IMR-90 (cell line): ENCODE results near the gene OR8D1. TPM values are rescaled to one million over a fixed set of nuclear protein-coding genes. Genes with fewer than 3 reads are reported as not detected.

Experiments used
- ATAC-seq: fragments of 200-7000 bp; cut with Tn5 transposase; 2 replicates; pipeline ENCODE4 v1.9.1; 2020; ENCODE audit warnings: low read depth, mild to moderate bottlenecking, moderate library complexity
- BruUV-seq: library from RNA; stranded (reverse); fragments of 400-500 nt; replicated peaks from 2 replicates; lab custom pipeline; 2021; lab: Mats Ljungman, UMichigan
- CTCF ChIA-PET: fragments of 300-600 bp; formaldehyde crosslinking; extraction: SDS; loops from one replicate; lab custom pipeline; 2021; ENCODE audit warnings: antibody characterized with exemption; lab: Yijun Ruan, JAX
- POLR2A ChIA-PET: fragments of 300-600 bp; sonication (Branson Sonifier 250); formaldehyde crosslinking; loops from one replicate; lab custom pipeline; 2022; ENCODE audit warnings: antibody characterized with exemption; ENCODE audit not compliant: unreplicated experiment; lab: Charles Lee
- DNase-seq: peaks from one replicate; pipeline ENCODE4 v3.0.0; 2013
- H2AFZ ChIP-seq: replicated peaks from 2 replicates; pipeline ENCODE3; 2013; ENCODE audit warnings: low read length, mild to moderate bottlenecking; ENCODE audit not compliant: poor library complexity
- H2AK5ac ChIP-seq: 2 replicates; pipeline ENCODE4 v1.6.1; 2013; ENCODE audit warnings: low read depth, low read length, inconsistent platforms
- H2AK9ac ChIP-seq: replicated peaks from 2 replicates; pipeline ENCODE3; 2013; ENCODE audit warnings: mild to moderate bottlenecking, low read depth, low read length, moderate library complexity; ENCODE audit not compliant: poor library complexity
- H2BK120ac ChIP-seq: 2 replicates; pipeline ENCODE4 v1.6.1; 2013; ENCODE audit warnings: low read depth, low read length, inconsistent platforms
- H2BK15ac ChIP-seq: 3 replicates; pipeline ENCODE4 v1.6.1; 2013; ENCODE audit warnings: low read depth, low read length, inconsistent platforms
- H2BK20ac ChIP-seq: 2 replicates; pipeline ENCODE4 v1.6.1; 2013; ENCODE audit warnings: low read depth, mild to moderate bottlenecking, inconsistent platforms, low read length, moderate library complexity
- H2BK5ac ChIP-seq: 2 replicates; pipeline ENCODE4 v1.6.1; 2013; ENCODE audit warnings: mild to moderate bottlenecking, low read depth, low read length, inconsistent platforms; ENCODE audit not compliant: poor library complexity, severe bottlenecking
- H3K14ac ChIP-seq: replicated peaks from 2 replicates; pipeline ENCODE4 v1.6.1; 2013; ENCODE audit warnings: low read depth, low read length, inconsistent platforms
- H3K18ac ChIP-seq: 2 replicates; pipeline ENCODE4 v1.6.1; 2013; ENCODE audit warnings: low read depth, low read length, control low read depth
- H3K23ac ChIP-seq: 2 replicates; pipeline ENCODE4 v1.6.1; 2013; ENCODE audit warnings: low read depth, low read length, inconsistent platforms
- H3K27ac ChIP-seq: 2 replicates; pipeline ENCODE4 v1.5.1; 2013; ENCODE audit warnings: mild to moderate bottlenecking, control low read depth, low read length; ENCODE audit not compliant: insufficient read depth
- H3K27me3 ChIP-seq: 2 replicates; pipeline ENCODE4 v1.6.1; 2013; ENCODE audit warnings: low read length; ENCODE audit not compliant: control insufficient read depth, insufficient read depth
- H3K36me3 ChIP-seq: 2 replicates; pipeline ENCODE4 v1.6.1; 2013; ENCODE audit warnings: low read length, mixed read lengths; ENCODE audit not compliant: control insufficient read depth, insufficient read depth
- H3K4ac ChIP-seq: 2 replicates; pipeline ENCODE4 v1.6.1; 2013; ENCODE audit warnings: low read depth, low read length, inconsistent platforms
- H3K4me1 ChIP-seq: 2 replicates; pipeline ENCODE4 v1.6.1; 2013; ENCODE audit warnings: low read length, mixed read lengths; ENCODE audit not compliant: control insufficient read depth, insufficient read depth
- H3K4me2 ChIP-seq: 2 replicates; pipeline ENCODE4 v1.6.1; 2013; ENCODE audit warnings: low read depth, mild to moderate bottlenecking, control low read depth, low read length, moderate library complexity
- H3K4me3 ChIP-seq: 2 replicates; pipeline ENCODE4 v1.5.1; 2013; ENCODE audit warnings: low read depth, mild to moderate bottlenecking, control low read depth, low read length, moderate library complexity; ENCODE audit not compliant: insufficient read depth
- H3K56ac ChIP-seq: 2 replicates; pipeline ENCODE4 v1.6.1; 2013; ENCODE audit warnings: low read length, inconsistent platforms; ENCODE audit not compliant: insufficient read depth; ENCODE audit errors: extremely low read depth
- H3K79me1 ChIP-seq, 2 experiments: 2 replicates each; pipeline ENCODE4 v1.6.1; 2013; ENCODE audit warnings: low read length in 2 of 2, inconsistent platforms in 1 of 2, low read depth in 1 of 2
- H3K9ac ChIP-seq: 2 replicates; pipeline ENCODE4 v1.6.1; 2013; ENCODE audit warnings: low read depth, low read length, control low read depth
- H3K9me1 ChIP-seq: 2 replicates; pipeline ENCODE4 v1.6.1; 2013; ENCODE audit warnings: low read length, inconsistent platforms; ENCODE audit not compliant: insufficient read depth
- H3K9me3 ChIP-seq: 2 replicates; pipeline ENCODE4 v1.6.1; 2013; ENCODE audit warnings: low read length; ENCODE audit not compliant: control insufficient read depth, insufficient read depth
- H4K20me1 ChIP-seq: 2 replicates; pipeline ENCODE4 v1.6.1; 2013; ENCODE audit warnings: low read length, inconsistent platforms; ENCODE audit not compliant: insufficient read depth
- H4K5ac ChIP-seq: 2 replicates; pipeline ENCODE4 v1.6.1; 2013; ENCODE audit warnings: mild to moderate bottlenecking, low read depth, low read length, control low read depth
- H4K8ac ChIP-seq, 2 experiments: 2 replicates each; pipeline ENCODE4 v1.6.1; 2013; ENCODE audit warnings: low read depth in 2 of 2, low read length in 2 of 2, control low read depth in 1 of 2, inconsistent platforms in 1 of 2
- H4K91ac ChIP-seq: 2 replicates; pipeline ENCODE4 v1.6.1; 2013; ENCODE audit warnings: low read depth, low read length, inconsistent platforms; ENCODE audit not compliant: insufficient read depth
- BHLHE40 ChIP-seq: fragments of 150-350 bp; IDR thresholded peaks from 2 replicates; pipeline ENCODE4 v1.6.1; 2016; ENCODE audit warnings: mild to moderate bottlenecking, low read depth, low read length
- CHD1 ChIP-seq: IDR thresholded peaks from 2 replicates; pipeline ENCODE4 v1.6.1; 2012; ENCODE audit warnings: low read depth, low read length, improper control_type of control experiment
- CTCF ChIP-seq: conservative IDR thresholded peaks from 2 replicates; pipeline ENCODE4 v1.5.1; 2012; ENCODE audit warnings: mild to moderate bottlenecking, low read depth, low read length, improper control_type of control experiment
- MAFK ChIP-seq: IDR thresholded peaks from 2 replicates; pipeline ENCODE4 v1.6.1; 2012; ENCODE audit warnings: low read depth, low read length, improper control_type of control experiment
- MAZ ChIP-seq: IDR thresholded peaks from 2 replicates; pipeline ENCODE4 v1.6.1; 2012; ENCODE audit warnings: low read depth, mild to moderate bottlenecking, low read length, improper control_type of control experiment, moderate library complexity, borderline replicate concordance
- MXI1 ChIP-seq: IDR thresholded peaks from 2 replicates; pipeline ENCODE4 v1.6.1; 2012; ENCODE audit warnings: low read depth, mild to moderate bottlenecking, low read length, moderate library complexity, borderline replicate concordance
- POLR2A ChIP-seq: IDR thresholded peaks from 2 replicates; pipeline ENCODE4 v1.6.1; 2012; ENCODE audit warnings: mild to moderate bottlenecking, low read depth, low read length
- RAD21 ChIP-seq: IDR thresholded peaks from 2 replicates; pipeline ENCODE4 v1.6.1; 2012; ENCODE audit warnings: low read length, improper control_type of control experiment
- RCOR1 ChIP-seq: IDR thresholded peaks from 2 replicates; pipeline ENCODE4 v1.6.1; 2012; ENCODE audit warnings: mild to moderate bottlenecking, low read length, improper control_type of control experiment; ENCODE audit not compliant: insufficient replicate concordance
- RFX5 ChIP-seq: IDR thresholded peaks from 2 replicates; pipeline ENCODE4 v1.8.0; 2012; ENCODE audit warnings: low read depth, mild to moderate bottlenecking, low read length, moderate library complexity
- SMC3 ChIP-seq: fragments of 150-350 bp; IDR thresholded peaks from 2 replicates; pipeline ENCODE4 v1.6.1; 2016; ENCODE audit warnings: low read depth, mild to moderate bottlenecking, antibody characterized with exemption, low read length, moderate library complexity
- WGBS, 2 experiments: methylation state at CpG; one replicate each; pipeline versions ENCODE4 v1.1.5 to v1.1.7; 2013; ENCODE audit warnings: missing lambda C conversion rate in 2 of 2; ENCODE audit not compliant: insufficient read length in 1 of 2; ENCODE audit errors: extremely low coverage in 2 of 2; 5-methylcytosine and 5-hydroxymethylcytosine counted together
- dilution Hi-C: fragments of 300-500 bp; cut with HindIII; formaldehyde crosslinking; loops from one replicate; pipeline ENCODE4 v1.14.3; 2018; ENCODE audit warnings: low sequenced_read_pairs; ENCODE audit not compliant: unreplicated experiment
- in situ Hi-C: fragments of 300-500 bp; cut with MboI; formaldehyde crosslinking; loops from 3 replicates; pipeline ENCODE4 v1.14.3; 2019; ENCODE audit warnings: low sequenced_read_pairs, inconsistent platforms, mixed read lengths
- intact Hi-C: fragments of 100-400 bp; cut with micrococcal nuclease; formaldehyde crosslinking; loops from 2 replicates; pipeline ENCODE4 v1.10.0; 2022
- polyA plus RNA-seq, 3 experiments: library from polyadenylated mRNA; depleted of rRNA; stranded (reverse); fragments of >200 nt; gene quantifications; 2 replicates each; pipeline ENCODE4 v1.2.3, GENCODE V29; 2012; ENCODE audit warnings: low replicate concordance in 1 of 3
- total RNA-seq: library from RNA; depleted of rRNA; stranded (reverse); fragments of >200 nt; gene quantifications from 2 replicates; pipeline ENCODE4 v1.2.3, GENCODE V29; 2012

OR8D1 gene
- total and polyA plus RNA-seq, 2 of the 4 experiments (the other 2 are of a cell fraction), result not detected

GRCh38 chr11:124311269-124311668 lies 2.5 kb downstream of the OR8D1 start:
- dilution Hi-C loops (no loop called here), intact Hi-C loops (no loop called here), in situ Hi-C loops (loop anchor here (10.0 kb wide), 1 partner anchor 236 kb away; no protein-coding TSS in a partner anchor)
- no peak for DNase-seq
- peak overlapping the region; percentile 32; the same call in 1 of the 2 replicates for H2BK120ac ChIP-seq
- H4K8ac ChIP-seq, result peak overlapping the region in 1 of 2 experiments; percentile 12; a peak in 1 of 4 replicates
- H3K27me3 ChIP-seq, result no peaks in the 10 kb centered on the region
- peak overlapping the region; percentile 37 for H4K91ac ChIP-seq
- peak overlapping the region; percentile 26; the same call in 1 of the 2 replicates for H2AK5ac ChIP-seq
- no peaks in the 10 kb centered on the region for H4K20me1 ChIP-seq
- H4K5ac ChIP-seq, result no peak overlapping the region
- no peaks in the 10 kb centered on the region for H3K36me3 ChIP-seq
- H3K4me2 ChIP-seq, result no peak overlapping the region
- peak overlapping the region; percentile 19; the same call in 1 of the 2 replicates for H3K4ac ChIP-seq
- ChIA-PET CTCF (no interaction called here), POLR2A (no interaction called here)
- no peak overlapping the region for H3K56ac ChIP-seq
- peak overlapping the region; percentile 11; the same call in 1 of the 2 replicates for H3K18ac ChIP-seq
- no peaks in the 10 kb centered on the region for H3K9me3 ChIP-seq
- H3K23ac ChIP-seq, result no peak overlapping the region
- no peaks in the 10 kb centered on the region for H3K9me1 ChIP-seq
- no CpG with 5 or more reads among the region's 5 CpGs for WGBS, 2 experiments
- no peak overlapping the region for H2BK5ac ChIP-seq
- H3K4me3 ChIP-seq, result no peak overlapping the region
- no TSS peak for BruUV-seq
- no peaks in the 10 kb centered on the region for H3K79me1 ChIP-seq
- H2BK15ac ChIP-seq, result peak overlapping the region; percentile 76; the same call in 2 of the 3 replicates
- peaks cover 2% of the 10 kb centered on the region; the same call in 1 of the 2 replicates for H3K4me1 ChIP-seq
- H2AFZ ChIP-seq, result no peak overlapping the region
- H3K9ac ChIP-seq, result no peak overlapping the region
- H2AK9ac ChIP-seq, result no peak overlapping the region
- no peak overlapping the region for H3K27ac ChIP-seq
- TF ChIP-seq RAD21 (no peak), MAZ (no peak), CHD1 (no peak), RCOR1 (no peak), CTCF (no peak), SMC3 (no peak), MXI1 (no peak), MAFK (no peak), BHLHE40 (no peak), POLR2A (no peak), RFX5 (no peak)
- H2BK20ac ChIP-seq, result peak overlapping the region; percentile 71
- no peak overlapping the region for H3K14ac ChIP-seq
- ATAC-seq, result no peak
